K562 (cell line): ENCODE measurements around the gene PRDM16. TPM values are rescaled to one million over a fixed set of nuclear protein-coding genes. Genes with fewer than 3 reads are reported as not detected.

Experiments used
- ATAC-seq: fragments of 200-7000 bp; cut with Tn5 transposase; 3 replicates; pipeline ENCODE4 v1.9.1; 2020; ENCODE audit warnings: moderate library complexity
- BruUV-seq: library from RNA; stranded (reverse); fragments of 400-500 nt; replicated peaks from 2 replicates; lab custom pipeline; 2021; lab: Mats Ljungman, UMichigan
- CTCF ChIA-PET: fragments of 300-600 bp; formaldehyde crosslinking; extraction: SDS; loops from one replicate; lab custom pipeline; 2021; ENCODE audit warnings: low intra/inter-chr PET ratio; lab: Yijun Ruan, JAX
- POLR2A ChIA-PET: fragments of 300-600, 350-650 bp; sonication (Branson Sonifier 250); formaldehyde crosslinking; extraction: SDS; loops from one replicate; lab custom pipeline; 2021; ENCODE audit warnings: antibody characterized with exemption, inconsistent platforms; lab: Yijun Ruan, JAX
- DNase-seq, 4 experiments: peaks; one replicate each; pipeline versions ENCODE4 v3.0.0 to v3.0.0-alpha.2; 2011 to 2018; ENCODE audit warnings: low spot score in 3 of 4, mixed read lengths in 3 of 4; ENCODE audit errors: extremely low read depth in 1 of 4
- FAIRE-seq: peaks from 2 replicates; lab custom pipeline; 2011; peaks lifted over from hg19 to GRCh38; lab: Jason Lieb, UNC
- H2AFZ ChIP-seq: 2 replicates; pipeline ENCODE4 v1.6.0; 2011; ENCODE audit warnings: low read depth, low read length, control low read depth, inconsistent platforms
- H3K27ac ChIP-seq: fragments of 200-600 bp; 3 replicates; pipeline ENCODE4 v1.8.0; 2011; ENCODE audit warnings: low read depth, mild to moderate bottlenecking, control low read depth, inconsistent platforms, low read length, moderate library complexity, mixed read lengths; ENCODE audit errors: extremely low read depth
- H3K27me3 ChIP-seq, 2 experiments: fragments of 300-600 bp in 1 of 2; 2 replicates in 1 of 2; 3 replicates in 1 of 2; pipeline versions ENCODE4 v1.6.0 to v1.8.0; 2011; ENCODE audit warnings: inconsistent platforms in 2 of 2, low read length in 2 of 2, mild to moderate bottlenecking in 1 of 2, mixed read lengths in 1 of 2, moderate library complexity in 1 of 2; ENCODE audit not compliant: control insufficient read depth in 2 of 2, insufficient read depth in 2 of 2
- H3K36me3 ChIP-seq: fragments of 300-600 bp; 3 replicates; pipeline ENCODE4 v1.8.0; 2011; ENCODE audit warnings: mild to moderate bottlenecking, low read length, inconsistent platforms; ENCODE audit not compliant: control insufficient read depth, insufficient read depth
- H3K4me1 ChIP-seq, 2 experiments: fragments of 200-600 bp in 1 of 2; replicated peaks in 1 of 2; 2 replicates in 1 of 2; 3 replicates in 1 of 2; pipeline versions ENCODE4 v1.5.1 to v1.8.0; 2011; ENCODE audit warnings: inconsistent platforms in 2 of 2, low read length in 2 of 2, mild to moderate bottlenecking in 1 of 2, mixed read lengths in 1 of 2, moderate library complexity in 1 of 2; ENCODE audit not compliant: control insufficient read depth in 2 of 2, insufficient read depth in 2 of 2
- H3K4me2 ChIP-seq: 2 replicates; pipeline ENCODE4 v1.6.1; 2011; ENCODE audit warnings: low read length, control low read depth, inconsistent platforms, mixed read lengths; ENCODE audit not compliant: insufficient read depth
- H3K4me3 ChIP-seq: fragments of 200-600 bp; sonication (generic), shearing (Covaris generic); 2 replicates; pipeline ENCODE4 v1.5.1; 2016; ENCODE audit warnings: control low read depth, inconsistent platforms
- H3K79me2 ChIP-seq: fragments of 200-600 bp; 3 replicates; pipeline ENCODE4 v1.8.0; 2011; ENCODE audit warnings: low read length, inconsistent platforms; ENCODE audit not compliant: control insufficient read depth, insufficient read depth
- H3K9ac ChIP-seq, 2 experiments: 2 replicates each; pipeline versions ENCODE4 v1.6.0 to v1.6.1; 2011; ENCODE audit warnings: low read depth in 2 of 2, low read length in 2 of 2, control low read depth in 1 of 2, inconsistent platforms in 1 of 2, mild to moderate bottlenecking in 1 of 2, mixed read lengths in 1 of 2; ENCODE audit not compliant: insufficient read depth in 1 of 2
- H3K9me1 ChIP-seq: one replicate; pipeline ENCODE4 v1.6.0; 2011; ENCODE audit warnings: inconsistent platforms, mild to moderate bottlenecking, low read length, moderate library complexity; ENCODE audit not compliant: control insufficient read depth, insufficient read depth
- H3K9me3 ChIP-seq: replicated peaks from 2 replicates; pipeline ENCODE4 v1.5.1; 2011; ENCODE audit warnings: low read depth, low read length, inconsistent platforms; ENCODE audit not compliant: control insufficient read depth, insufficient read depth
- H4K20me1 ChIP-seq: replicated peaks from 2 replicates; pipeline ENCODE4 v1.6.1; 2011; ENCODE audit warnings: low read length, inconsistent platforms, mixed read lengths; ENCODE audit not compliant: control insufficient read depth, insufficient read depth
- BDP1 ChIP-seq: IDR thresholded peaks from 3 replicates; pipeline ENCODE4 v1.6.1; 2011; ENCODE audit not compliant: insufficient read length, insufficient read depth
- BRCA1 ChIP-seq, 2 experiments: fragments of 450-650 bp in 1 of 2; sonication (generic) in 1 of 2; formaldehyde crosslinking in 1 of 2; IDR thresholded peaks; 2 replicates each; pipeline versions ENCODE4 v1.5.0 to v1.6.1; 2017 to 2020; ENCODE audit warnings: mild to moderate bottlenecking in 1 of 2, missing genetic modification reagents in 1 of 2
- CHD1 ChIP-seq: fragments of 200-600 bp; sonication (generic); IDR thresholded peaks from one replicate; pipeline ENCODE4 v1.6.1; 2012; ENCODE audit warnings: mild to moderate bottlenecking, moderate library complexity, low read length, inconsistent platforms
- DACH1 ChIP-seq: fragments of 450-650 bp; IDR thresholded peaks from 2 replicates; pipeline ENCODE4 v1.6.1; 2018; ENCODE audit not compliant: partially characterized antibody
- DDX20 ChIP-seq: fragments of 450-650 bp; IDR thresholded peaks from 2 replicates; pipeline ENCODE4 v1.6.1; 2016; ENCODE audit warnings: missing genetic modification characterization, low read depth, mild to moderate bottlenecking, missing compliant biosample characterization, moderate library complexity
- GATAD2A ChIP-seq: fragments of 450-650 bp; IDR thresholded peaks from 2 replicates; pipeline ENCODE4 v1.6.1; 2017
- GATAD2B ChIP-seq: fragments of 450-650 bp; IDR thresholded peaks from 2 replicates; pipeline ENCODE4 v1.6.1; 2017; ENCODE audit warnings: mild to moderate bottlenecking, borderline replicate concordance
- HNRNPH1 ChIP-seq: fragments of 200-400 bp; formaldehyde crosslinking; optimal IDR thresholded peaks from 2 replicates; pipeline ENCODE3; 2017; ENCODE audit warnings: low read depth, mild to moderate bottlenecking, low read length, moderate library complexity
- IRF1 ChIP-seq: sonication (generic); formaldehyde crosslinking; IDR thresholded peaks from 2 replicates; pipeline ENCODE4 v1.8.0; 2022; ENCODE audit warnings: missing genetic modification reagents, mild to moderate bottlenecking, borderline replicate concordance
- KLF6 ChIP-seq: fragments of 250-450 bp; sonication (Bioruptor Pico); IDR thresholded peaks from 2 replicates; pipeline ENCODE4 v1.4.0; 2020; ENCODE audit warnings: mild to moderate bottlenecking, moderate library complexity, borderline replicate concordance
- ZNF696 ChIP-seq: fragments of 250-450 bp; sonication (Bioruptor Pico); conservative IDR thresholded peaks from 2 replicates; pipeline ENCODE4 v1.4.0; 2020; ENCODE audit warnings: mild to moderate bottlenecking, moderate library complexity
- WGBS: fragments of 100-300 bp; shearing (Covaris generic); methylation state at CpG from one replicate; pipeline ENCODE4 v1.1.6; 2016; ENCODE audit warnings: low coverage, mixed read lengths; ENCODE audit not compliant: insufficient coverage; ENCODE audit errors: missing lambda C conversion rate; 5-methylcytosine and 5-hydroxymethylcytosine counted together
- in situ Hi-C: fragments of 300-500 bp; cut with MboI; formaldehyde crosslinking; loops from 4 replicates; pipeline ENCODE4 v1.15.0; 2018; ENCODE audit warnings: inconsistent platforms, mixed read lengths
- intact Hi-C: fragments of 100-400 bp; cut with micrococcal nuclease; formaldehyde crosslinking; loops from 2 replicates; pipeline ENCODE4 v1.14.2; 2022
- polyA plus RNA-seq, 8 experiments: library from polyadenylated mRNA; depleted of rRNA in 4 of 8; stranded (reverse) in 5 of 8; unstranded in 3 of 8; fragments of >200 nt; fragmentation: Nextera tagmentation in 2 of 8; fragmentation: Illumina TruSeq in 1 of 8; extraction: Ambion mirVana in 2 of 8; extraction: Trizol in 1 of 8; gene quantifications; 2 replicates each; pipeline versions ENCODE4 v1.2.1 to v1.2.3, GENCODE V29; 2011 to 2014; ENCODE audit warnings: inconsistent platforms in 1 of 8, missing spikeins in 1 of 8
- total RNA-seq, 7 experiments: library from RNA; depleted of rRNA in 6 of 7; stranded (reverse); fragments of >200 nt in 6 of 7; fragmentation: Illumina TruSeq in 2 of 7; extraction: Trizol in 2 of 7; gene quantifications; 2 replicates each; pipeline versions ENCODE4 v1.2.1 to v1.2.3, GENCODE V29; 2011 to 2021; ENCODE audit warnings: low replicate concordance in 1 of 7

Gene PRDM16
- total and polyA plus RNA-seq, 9 of the 15 experiments (the other 6 are each of a cell fraction or from before 2014, with no cell fraction given): 0.10 to 0.27 TPM; not detected in 7

- ChIA-PET POLR2A (no interaction called here), CTCF (no interaction called here)
- DNase-seq: no peak
- Histone ChIP-seq H3K4me1 (peaks cover 0 to 3% of the 10 kb centered on the region in 2 experiments; a peak in 1 of 5 replicates), H3K79me2 (no peaks in the 10 kb centered on the region), H3K36me3 (no peaks in the 10 kb centered on the region), H3K27me3 (peaks cover 46 to 63% of the 10 kb centered on the region in 2 experiments), H2AFZ (no peak overlapping the region), H3K4me3 (no peak overlapping the region), H3K27ac (no peak overlapping the region), H4K20me1 (peaks cover 10% of the 10 kb centered on the region), H3K9ac (no peak overlapping the region), H3K4me2 (no peak overlapping the region), H3K9me1 (no peaks in the 10 kb centered on the region), H3K9me3 (no peaks in the 10 kb centered on the region)
- TF ChIP-seq BDP1: no peak
- TF ChIP-seq IRF1 (CRISPR knock-in tag): no peak
- TF ChIP-seq KLF6 (CRISPR knock-in tag): no peak
- TF ChIP-seq ZNF696: no peak
- no peak for TF ChIP-seq GATAD2B
- TF ChIP-seq CHD1: no peak
- no peak for TF ChIP-seq BRCA1 (IDR thresholded peaks at IDR 0.05)
- no peak for TF ChIP-seq BRCA1 (CRISPR knock-in tag; IDR thresholded peaks at IDR 0.05)
- TF ChIP-seq DACH1: no peak
- no peak for TF ChIP-seq HNRNPH1
- no peak for TF ChIP-seq GATAD2A
- TF ChIP-seq DDX20 (tag): no peak
- no peak for FAIRE-seq
- 4% methylated on average over 11 of the region's 11 CpGs for WGBS
- no TSS peak for BruUV-seq
- intact Hi-C loops: no loop called here
- in situ Hi-C loops: no loop called here
- no peak for ATAC-seq
These were observed 298.4 kb downstream of the PRDM16 start for GRCh38 chr1:3367376-3367775.
